Retinal pigment epithelial cell (primary cell): ENCODE results near the gene KNCN.

Source experiments
- DNase-seq: peaks from one replicate; pipeline ENCODE4 v3.0.0-alpha.2; 2010; ENCODE audit warnings: low read depth
- H3K4me3 ChIP-seq: 2 replicates; pipeline ENCODE4 v1.5.1; 2011; ENCODE audit warnings: mild to moderate bottlenecking, low read length, control low read depth, moderate library complexity
- TF ChIP-seq, protein P1 (sequence below): conservative IDR thresholded peaks from 2 replicates; pipeline ENCODE4 v1.5.1; 2011; ENCODE audit warnings: low read depth, low read length, control low read depth, inconsistent platforms

Gene KNCN

DNA sequence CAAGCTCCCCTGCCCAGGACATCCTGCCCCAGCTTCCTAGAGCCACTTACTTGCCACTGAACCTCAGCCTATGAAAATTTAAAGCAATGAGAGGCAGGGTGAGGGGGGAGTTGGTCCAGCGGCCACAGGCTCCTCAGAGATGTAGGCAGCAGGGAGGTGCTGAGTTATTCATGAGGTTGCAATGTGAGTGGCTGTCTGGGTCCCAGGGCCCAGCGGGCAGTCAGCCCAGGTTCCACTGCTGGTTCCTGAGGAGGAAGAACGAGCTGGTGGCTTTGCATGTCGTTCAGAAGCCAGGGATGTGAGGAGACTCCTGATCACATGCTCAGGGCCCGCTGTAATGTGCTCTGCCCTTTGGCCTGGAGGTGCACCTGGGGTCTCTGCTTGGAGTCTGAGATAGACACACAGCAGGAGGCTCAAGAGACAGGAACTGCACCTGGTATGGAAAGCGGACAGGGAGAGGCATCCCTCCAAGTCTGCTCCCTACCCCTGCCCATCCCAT is at the start of gene KNCN:
Gene KNCN, minus strand, starts transcription at position 51 of the 499 bp plus-strand sequence. CDS start 432 bp downstream, outside the sequence.
- TF ChIP-seq, protein P1, sequence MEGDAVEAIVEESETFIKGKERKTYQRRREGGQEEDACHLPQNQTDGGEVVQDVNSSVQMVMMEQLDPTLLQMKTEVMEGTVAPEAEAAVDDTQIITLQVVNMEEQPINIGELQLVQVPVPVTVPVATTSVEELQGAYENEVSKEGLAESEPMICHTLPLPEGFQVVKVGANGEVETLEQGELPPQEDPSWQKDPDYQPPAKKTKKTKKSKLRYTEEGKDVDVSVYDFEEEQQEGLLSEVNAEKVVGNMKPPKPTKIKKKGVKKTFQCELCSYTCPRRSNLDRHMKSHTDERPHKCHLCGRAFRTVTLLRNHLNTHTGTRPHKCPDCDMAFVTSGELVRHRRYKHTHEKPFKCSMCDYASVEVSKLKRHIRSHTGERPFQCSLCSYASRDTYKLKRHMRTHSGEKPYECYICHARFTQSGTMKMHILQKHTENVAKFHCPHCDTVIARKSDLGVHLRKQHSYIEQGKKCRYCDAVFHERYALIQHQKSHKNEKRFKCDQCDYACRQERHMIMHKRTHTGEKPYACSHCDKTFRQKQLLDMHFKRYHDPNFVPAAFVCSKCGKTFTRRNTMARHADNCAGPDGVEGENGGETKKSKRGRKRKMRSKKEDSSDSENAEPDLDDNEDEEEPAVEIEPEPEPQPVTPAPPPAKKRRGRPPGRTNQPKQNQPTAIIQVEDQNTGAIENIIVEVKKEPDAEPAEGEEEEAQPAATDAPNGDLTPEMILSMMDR = no peak
- DNase-seq = no peak
- H3K4me3 ChIP-seq = no peak within 1 kb of the TSS

DNA sequence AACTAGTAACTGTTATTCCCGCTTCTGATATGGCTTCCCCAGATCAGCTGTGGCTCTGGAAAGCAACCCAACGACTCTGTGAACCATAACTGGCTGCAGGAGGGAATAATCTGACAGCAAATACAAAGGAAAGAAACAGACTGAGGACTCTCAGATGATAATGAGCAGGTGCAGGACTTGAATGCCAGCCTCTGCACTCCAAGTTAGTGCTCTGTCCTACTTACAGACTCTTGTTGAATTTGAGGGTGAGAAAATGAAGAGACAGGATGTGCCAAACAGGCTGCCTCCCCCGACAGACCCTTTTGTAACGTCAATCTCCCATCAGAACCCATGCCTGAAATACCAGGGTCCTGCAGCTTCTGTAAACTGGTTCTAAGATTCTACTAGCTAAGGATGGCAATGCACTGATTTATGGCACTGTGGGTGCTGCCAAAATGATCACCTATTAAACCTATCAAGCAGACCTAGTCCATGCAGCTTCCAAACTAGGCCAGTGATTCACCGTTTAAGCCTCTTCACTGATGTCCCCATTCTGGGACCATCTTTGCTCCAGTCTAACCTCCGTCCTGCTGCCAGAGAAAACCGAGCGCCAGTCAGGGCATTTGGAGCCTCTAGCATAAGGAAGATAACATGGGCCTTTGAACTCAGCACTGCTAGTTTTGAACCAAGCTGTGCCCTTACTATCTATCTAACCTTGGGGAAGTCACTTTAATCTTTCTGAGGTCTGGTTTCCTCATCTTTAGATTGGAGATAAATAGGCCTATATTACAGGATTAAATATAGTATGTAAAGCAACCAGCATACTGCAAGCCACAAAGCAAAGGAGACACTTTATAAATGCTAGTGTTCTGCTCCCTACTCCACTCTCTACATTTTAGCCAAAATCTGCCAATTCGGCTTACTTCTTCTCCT is 47.9 kb upstream of the KNCN start:
- H3K4me3 ChIP-seq = no peak overlapping the region
- TF ChIP-seq, protein P1 = no peak

DNA sequence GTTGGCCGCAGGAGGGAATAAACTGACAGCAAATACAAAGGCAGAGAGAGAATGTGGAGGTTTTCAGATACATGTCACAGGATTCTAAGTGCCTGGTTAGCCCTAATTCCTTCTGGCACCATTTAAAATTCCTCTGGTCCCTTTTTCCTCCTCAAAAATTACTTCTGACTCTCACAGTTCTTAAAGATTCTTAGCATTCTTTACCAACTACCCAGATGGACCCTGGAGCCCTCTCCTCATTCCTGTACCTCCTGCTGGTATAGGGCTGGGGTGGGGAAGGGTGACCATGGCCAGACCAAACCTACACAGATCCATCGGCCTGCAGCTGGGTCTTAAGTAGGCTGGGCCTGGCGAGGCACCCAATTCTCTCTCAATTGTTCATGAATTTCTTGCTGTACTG is 45.4 kb upstream of the KNCN start:
- TF ChIP-seq, protein P1 = no peak
- peak; percentile 16 for DNase-seq

More for the DNA sequence above, 47.9 kb upstream of the KNCN start:
- DNase-seq = no peak

DNA sequence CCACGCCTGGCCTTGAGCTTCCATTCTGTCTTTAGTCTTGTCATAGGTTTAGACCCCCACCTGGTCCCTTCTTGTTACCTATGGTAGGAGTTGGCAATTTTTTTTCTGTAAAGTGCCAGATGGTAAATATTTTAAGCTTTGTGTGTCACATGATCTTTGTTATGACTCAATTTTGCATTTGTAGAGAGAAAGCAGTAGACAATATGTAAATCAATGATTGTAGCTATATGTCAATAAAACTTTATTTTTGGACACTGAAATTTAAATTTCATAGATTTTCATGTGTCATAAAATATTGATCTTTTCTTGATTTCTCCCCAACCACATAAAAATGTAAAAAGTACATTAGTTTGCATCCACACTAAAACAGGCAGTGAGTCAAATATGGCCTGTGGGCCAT is 44.6 kb upstream of the KNCN start:
- TF ChIP-seq, protein P1 = no peak
- no peak for DNase-seq
- no peak overlapping the region for H3K4me3 ChIP-seq

More for the DNA sequence above, 45.4 kb upstream of the KNCN start:
- no peak overlapping the region for H3K4me3 ChIP-seq

DNA sequence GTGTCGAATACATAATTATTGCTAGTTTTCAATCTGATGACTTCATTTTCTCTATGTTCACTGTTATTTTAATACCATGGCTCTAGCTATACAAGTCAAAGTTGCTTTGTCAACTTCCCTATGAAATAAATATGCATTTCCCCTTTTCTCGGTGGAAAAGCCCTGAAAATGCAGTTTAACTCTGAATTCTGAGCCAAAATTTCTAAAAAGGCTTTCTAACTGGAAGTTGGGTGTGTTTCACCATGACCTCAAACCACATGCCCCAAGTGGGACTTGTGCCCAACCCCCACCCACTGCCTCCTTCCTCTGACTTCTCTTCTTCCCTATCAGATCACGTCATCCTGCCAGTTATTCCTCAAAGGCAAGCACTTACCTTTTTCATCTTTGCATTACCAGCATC is 43.7 kb upstream of the KNCN start:
- H3K4me3 ChIP-seq = no peak overlapping the region
- DNase-seq = no peak
- TF ChIP-seq, protein P1 = no peak

DNA sequence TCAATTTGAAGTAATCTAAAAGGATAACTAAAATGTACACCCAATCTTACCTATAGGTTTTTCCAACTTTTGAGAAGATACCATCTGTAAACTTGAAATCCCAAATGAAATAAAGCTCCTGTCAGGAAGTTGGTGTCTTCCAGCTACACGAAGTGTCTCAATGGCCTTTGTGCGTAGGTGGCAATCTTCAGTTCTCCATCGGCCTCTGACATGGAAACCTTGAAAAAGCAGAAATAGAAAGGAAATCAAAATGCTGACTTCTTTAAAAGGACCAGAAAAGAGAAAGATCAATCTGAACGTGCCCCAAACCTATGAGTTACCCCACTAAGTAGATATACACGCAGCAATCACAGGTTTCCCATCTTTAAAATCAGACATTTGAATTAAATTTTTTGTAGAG is 42.6 kb upstream of the KNCN start:
- no peak for DNase-seq
- TF ChIP-seq, protein P1 = no peak
- no peak overlapping the region for H3K4me3 ChIP-seq

DNA sequence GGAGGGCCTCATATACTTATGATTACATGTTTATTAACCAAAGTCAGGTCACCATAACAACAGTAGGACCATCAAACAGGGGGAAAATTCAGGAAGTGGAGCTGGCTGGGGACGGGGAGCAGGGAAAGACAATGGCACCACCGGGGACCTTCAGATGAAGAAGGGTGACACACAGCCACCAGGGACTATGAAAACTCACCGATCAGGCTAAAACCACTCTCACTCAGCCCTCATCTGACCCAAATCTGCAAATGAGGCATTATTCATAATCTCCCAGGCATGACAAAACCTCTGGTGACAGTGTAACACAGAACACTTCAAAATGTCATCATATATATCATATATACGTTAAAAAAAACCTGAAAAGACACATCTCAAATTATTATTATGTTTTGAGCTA is 41.4 kb upstream of the KNCN start:
- TF ChIP-seq, protein P1 = no peak

More for the DNA sequence above, 41.4 kb upstream of the KNCN start:
- no peak for DNase-seq
- H3K4me3 ChIP-seq = no peak overlapping the region
